HG03378 (cell line): ENCODE results near the gene FAM229B.
"Not testable (repeated sequence)": the region's sequence is repeated elsewhere in the genome, so short reads cannot be mapped to it uniquely, and the experiment has no call there.

Experiments
- ATAC-seq: cut with Tn5 transposase; IDR thresholded peaks from one replicate; pipeline ENCODE4 v1.9.1; 2021; ENCODE audit warnings: mild to moderate bottlenecking, moderate library complexity; ENCODE audit not compliant: unreplicated experiment

The FAM229B gene, protein sequence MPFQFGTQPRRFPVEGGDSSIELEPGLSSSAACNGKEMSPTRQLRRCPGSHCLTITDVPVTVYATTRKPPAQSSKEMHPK

GRCh38 chr6:112087136-112087911, at the start of gene FAM229B, which contains the start of gene TUBE1:
FAM229B (plus strand) TSS chr6:112087591; CDS start chr6:112099284, 11,693 bp downstream.
TUBE1 (minus strand) TSS chr6:112087482; CDS start chr6:112087434, 48 bp downstream.
- ATAC-seq, result peak; percentile 96

- no peak for ATAC-seq
Measured at GRCh38 chr6:112037783-112038216, 49.6 kb upstream of the FAM229B start.

DNA sequence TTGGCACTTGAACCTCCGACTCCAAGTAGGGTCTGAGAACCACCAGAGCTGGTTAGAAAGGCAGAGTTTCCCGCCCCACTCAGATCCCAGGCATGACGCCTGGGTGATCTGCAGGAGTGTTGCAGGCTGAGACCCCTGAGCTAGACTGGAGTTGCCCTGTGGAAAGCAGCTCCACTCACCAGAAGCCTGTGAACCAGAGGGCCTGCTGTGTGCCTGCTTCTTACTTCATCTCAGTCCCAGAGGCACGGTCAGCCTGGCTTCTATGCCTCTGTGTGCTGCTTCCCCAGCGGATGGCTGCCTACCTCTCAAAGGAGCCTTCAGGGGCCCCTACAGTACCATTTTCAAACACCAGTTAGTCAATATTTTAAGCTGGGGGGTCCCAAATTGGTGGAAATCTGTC, 49.1 kb upstream of the FAM229B start:
- ATAC-seq, result no peak

- no peak for ATAC-seq
Measured at GRCh38 chr6:112038756-112039430, 48.5 kb upstream of the FAM229B start.

DNA sequence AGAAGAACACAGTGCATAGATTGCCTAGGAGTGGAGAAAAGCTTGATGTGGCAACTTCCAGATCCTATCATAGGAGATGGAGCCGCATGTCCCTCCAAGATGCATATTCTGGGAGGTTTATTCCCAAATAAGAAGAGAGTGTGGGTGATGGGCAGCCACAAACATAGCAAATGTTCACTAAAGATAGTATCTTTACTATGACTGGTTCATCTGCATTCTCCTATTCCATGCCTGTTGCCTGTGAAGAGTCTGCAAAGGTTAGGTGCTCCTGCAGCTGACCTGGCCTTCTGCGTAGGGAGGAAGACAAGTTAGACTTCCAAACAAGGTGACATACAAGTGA, 48.0 kb upstream of the FAM229B start:
- ATAC-seq, result no peak

DNA sequence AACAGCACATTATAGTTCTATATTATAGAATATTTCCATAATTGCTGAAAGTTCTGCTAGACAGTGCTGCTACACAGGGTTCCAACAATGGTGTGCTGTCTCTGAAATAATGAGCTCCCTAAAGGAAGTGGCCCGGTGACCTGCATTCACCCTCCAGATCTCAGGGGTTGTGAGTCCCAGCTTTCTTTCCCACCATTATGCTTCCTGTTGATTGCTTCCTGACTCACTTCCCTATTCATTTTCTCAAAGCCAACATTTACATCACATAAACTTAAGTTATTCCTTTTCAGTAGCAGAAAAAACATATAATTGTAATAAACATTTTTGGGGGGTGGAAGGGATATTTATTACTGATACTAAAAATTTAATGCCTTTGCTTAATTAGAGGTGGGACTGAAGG, 46.4 kb upstream of the FAM229B start:
- ATAC-seq, result no peak

GRCh38 chr6:112041535-112041934, 45.9 kb upstream of the FAM229B start:
- no peak for ATAC-seq

- ATAC-seq, result peak; percentile 88
Measured at GRCh38 chr6:112043032-112044007, 44.1 kb upstream of the FAM229B start.

DNA sequence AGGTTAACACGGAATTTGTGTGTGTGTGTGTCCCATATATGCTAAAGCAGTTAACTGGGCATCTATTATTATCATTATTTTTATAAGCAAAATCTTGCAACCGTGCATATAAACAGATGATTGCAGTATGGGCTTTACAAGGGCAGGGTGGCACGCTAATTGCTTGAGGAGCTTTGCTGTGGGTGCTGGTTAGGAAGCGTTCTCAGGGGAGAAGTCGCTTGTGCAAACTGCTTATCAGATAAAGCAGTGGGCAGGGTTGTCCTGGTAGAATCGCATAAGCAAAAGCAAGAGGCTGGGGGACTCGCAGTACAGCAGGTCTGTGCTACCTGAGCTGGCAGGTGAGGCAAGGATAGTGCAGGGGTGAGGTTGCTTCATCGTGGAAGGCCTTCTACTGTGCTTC, 43.2 kb upstream of the FAM229B start:
- ATAC-seq, result no peak

DNA sequence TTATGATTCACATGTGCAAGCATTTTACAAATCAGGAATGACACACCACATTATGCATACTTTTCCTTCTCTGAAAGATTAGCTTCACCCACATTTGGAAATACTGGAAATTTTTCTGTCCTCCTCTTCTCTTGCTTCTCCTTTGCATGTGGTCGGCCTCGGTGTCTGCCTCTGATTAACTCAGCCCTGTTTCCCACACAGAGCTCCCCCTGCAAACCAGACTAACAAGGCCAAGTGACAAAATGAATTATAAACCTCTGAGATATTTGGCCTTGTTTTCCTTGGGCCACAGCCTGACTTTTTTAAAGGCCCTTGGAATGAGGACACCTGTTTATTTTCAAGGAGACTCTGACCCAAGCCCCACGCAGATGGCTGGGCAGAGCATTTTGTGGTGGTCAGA, 42.5 kb upstream of the FAM229B start:
- ATAC-seq, result no peak

- ATAC-seq, result not testable (repeated sequence)
Measured at GRCh38 chr6:112047523-112047922, 39.9 kb upstream of the FAM229B start.

DNA sequence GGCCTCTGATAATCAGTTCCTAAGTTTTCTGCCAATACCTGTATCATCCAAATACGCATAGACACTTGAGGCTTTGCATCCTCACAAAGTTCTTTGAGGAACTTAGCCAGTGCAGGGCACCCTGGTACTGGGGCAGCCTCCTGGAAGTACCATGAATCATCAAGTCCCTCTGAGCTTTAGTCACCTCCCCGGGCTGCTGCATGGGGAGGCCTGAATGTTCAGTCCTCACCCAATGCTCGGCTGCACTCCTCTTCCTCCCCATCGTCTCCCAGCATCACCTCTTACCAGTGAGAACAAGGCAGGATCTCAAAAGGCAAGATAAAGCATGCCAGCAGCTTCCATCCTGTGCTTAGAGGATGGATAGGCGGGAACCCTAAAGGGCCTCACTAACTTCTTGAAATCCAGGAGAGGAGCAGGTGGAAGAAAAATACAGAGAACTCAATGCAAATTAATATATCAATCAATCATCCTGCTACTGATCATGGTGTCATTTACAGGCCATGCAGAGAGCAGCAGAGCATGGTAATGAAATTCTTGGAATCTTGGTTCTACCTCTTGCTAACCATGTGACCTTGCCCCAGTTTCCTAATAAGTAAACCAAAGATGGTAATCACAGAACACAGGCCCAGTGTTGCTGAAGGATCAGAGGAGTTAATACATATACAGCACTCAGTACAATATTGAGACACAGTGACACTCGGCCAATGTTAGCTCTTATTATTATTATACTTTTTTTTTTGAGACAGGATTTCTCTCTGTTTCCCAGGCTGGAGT, 38.2 kb upstream of the FAM229B start:
- no peak for ATAC-seq

- ATAC-seq, result no peak
Measured at GRCh38 chr6:112049996-112050395, 37.4 kb upstream of the FAM229B start.

DNA sequence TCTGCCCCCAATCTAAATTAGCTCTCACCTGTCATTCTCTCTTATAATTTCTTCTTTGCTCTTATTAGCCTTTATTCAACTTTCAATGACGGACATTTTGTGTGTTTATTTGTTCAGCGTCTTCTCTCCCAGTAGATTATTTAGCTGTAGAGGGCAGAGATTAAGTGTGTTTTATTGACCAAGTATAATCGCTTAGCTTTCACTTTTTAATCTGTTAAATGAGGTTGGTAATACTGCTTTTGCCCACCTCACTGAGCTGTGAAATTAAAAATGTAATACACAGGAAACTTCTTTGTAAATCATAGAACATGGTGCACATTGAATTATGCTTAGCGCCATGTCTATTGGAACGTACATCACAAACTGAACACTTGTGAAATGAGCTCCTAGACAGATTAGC, 37.0 kb upstream of the FAM229B start:
- no peak for ATAC-seq

GRCh38 chr6:112051251-112051740, 36.1 kb upstream of the FAM229B start:
- not testable (repeated sequence) for ATAC-seq

- ATAC-seq, result no peak
Measured at GRCh38 chr6:112054001-112054400, 33.4 kb upstream of the FAM229B start, which contains the start of gene CCN6. CCN6 (plus strand) TSS chr6:112054104; CDS start chr6:112054358, 254 bp downstream.

DNA sequence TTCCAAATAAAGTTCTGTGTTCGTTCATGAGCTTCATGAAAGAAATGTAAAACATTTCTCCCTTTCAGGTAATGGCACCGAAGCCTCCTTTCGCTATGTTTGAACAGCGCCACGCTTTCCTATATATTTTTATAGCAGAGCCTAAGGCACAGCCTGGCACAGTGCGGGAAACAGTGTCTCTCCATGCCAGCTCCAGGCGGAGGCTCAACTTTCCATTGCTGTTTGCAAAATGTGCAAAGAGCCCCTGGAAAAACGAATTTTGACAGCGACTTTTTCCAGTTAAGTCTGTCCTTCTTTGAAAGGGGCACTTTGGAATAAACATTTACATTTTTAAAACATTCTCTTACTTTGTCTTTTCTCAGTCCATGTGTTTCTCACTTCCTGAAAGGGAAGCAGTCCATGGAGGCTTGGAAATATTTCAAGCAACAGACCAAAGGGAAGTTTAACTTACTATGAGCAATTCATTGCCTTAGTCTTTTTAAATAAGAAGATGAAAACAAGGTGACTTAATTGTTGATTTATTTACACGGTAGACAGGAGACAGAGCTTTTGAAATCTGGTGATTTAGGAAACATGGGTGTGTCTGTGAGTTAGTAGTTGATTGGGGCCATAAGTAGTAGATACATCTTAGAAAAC, 32.7 kb upstream of the FAM229B start:
- no peak for ATAC-seq

DNA sequence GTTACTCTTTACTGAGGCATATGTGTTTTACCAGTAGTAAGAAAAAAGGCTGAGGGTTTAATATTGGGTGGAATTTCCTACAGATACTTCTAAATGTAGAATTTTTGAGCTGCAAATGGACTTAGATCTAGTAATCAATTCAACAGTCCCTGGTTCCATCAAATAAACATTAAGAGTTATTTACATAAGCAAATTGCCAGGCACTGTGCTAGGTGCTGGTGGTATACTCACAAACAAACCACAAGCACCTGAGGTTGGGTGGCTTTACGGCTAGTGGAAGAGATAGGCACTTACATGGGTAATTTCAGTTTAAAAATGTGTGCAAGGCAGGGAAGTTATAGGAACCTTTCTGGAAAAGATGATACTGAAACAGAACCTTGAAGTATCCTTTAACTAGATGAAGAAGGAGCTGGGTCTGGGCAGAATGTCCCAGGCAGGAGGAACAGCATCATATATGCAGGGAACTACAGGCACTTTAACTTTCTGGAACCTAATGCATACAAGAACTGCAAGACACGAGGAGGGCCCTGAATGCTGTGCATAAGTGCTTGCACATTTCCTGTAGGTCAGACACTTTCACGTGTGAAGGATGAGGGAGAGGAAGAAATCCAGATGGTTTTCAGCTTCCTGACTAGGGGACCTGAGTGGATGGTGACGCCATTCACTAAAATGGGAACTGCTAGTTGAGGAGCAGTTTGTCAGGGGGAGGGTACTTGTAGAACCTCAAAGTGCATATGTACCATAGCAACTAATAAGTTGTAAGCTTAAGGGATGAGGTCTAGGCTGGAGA, 29.0 kb upstream of the FAM229B start:
- no peak for ATAC-seq

DNA sequence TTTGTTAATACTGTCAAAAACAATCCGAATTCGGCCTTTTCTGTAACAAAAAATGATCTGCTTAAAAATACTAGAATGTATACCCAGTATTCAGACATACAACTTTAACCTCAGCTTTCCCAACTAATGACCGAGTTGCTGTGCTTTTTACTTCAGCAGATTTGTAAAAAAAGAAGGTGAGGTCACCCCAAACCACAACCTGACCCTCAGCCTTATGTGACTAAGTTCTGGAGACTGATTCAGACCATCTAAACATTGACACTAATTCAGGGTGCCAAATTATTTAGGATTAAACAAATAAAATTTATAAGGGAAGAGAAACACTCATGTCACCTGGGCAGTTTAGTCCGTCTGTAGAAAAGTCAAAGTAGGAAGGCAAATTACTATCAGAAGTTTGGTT, 25.8 kb upstream of the FAM229B start:
- ATAC-seq, result no peak
